ENCODE measurements around the gene DSCAML1. TPM values are rescaled to one million over a fixed set of nuclear protein-coding genes. Genes with fewer than 3 reads are reported as not detected.

DSCAML1 gene
- total RNA-seq, 2 experiments from 2014 or later = not detected

DNA sequence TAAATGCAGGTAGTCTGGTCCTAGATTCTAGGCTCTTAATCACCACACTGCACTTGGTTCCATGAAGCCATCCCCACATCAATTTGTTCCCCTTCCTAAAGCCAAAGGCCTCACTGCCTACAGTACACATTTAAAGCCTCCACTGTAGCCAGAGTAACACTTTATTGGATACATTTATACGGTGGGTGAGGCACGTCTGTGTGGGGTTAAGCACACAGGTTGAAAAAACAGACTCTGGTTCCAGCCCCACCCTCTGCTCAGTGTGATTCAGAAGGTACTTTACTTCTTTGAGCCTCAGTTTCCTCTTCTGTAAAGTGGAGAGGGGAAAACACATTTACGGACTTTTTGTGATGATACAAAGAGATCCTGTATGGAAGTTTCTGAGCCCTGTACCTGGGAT is 22.5 kb downstream of the DSCAML1 start:
- ChIA-PET POLR2A (no interaction called here), CTCF (ENCODE audit: unreplicated experiment) (no interaction called here)
- H3K9me2 ChIP-seq (ENCODE audit: insufficient read depth, low read length) = no peaks in the 10 kb centered on the region
- H3K4me2 ChIP-seq (ENCODE audit: low read length) = no peak overlapping the region
- no peaks in the 10 kb centered on the region for H4K20me1 ChIP-seq (ENCODE audit: insufficient read depth, low read length)
- H3K4me3 ChIP-seq (ENCODE audit: low read depth, low read length, poor library complexity, severe bottlenecking) = no peak overlapping the region
- H3K9me3 ChIP-seq (ENCODE audit: low read length) = no peaks in the 10 kb centered on the region
- no peaks in the 10 kb centered on the region for H3K4me1 ChIP-seq (ENCODE audit: insufficient read depth, low read length, poor library complexity, severe bottlenecking)
- no peak for TF ChIP-seq EZH2phosphoT487 (IDR thresholded peaks at IDR 0.05; ENCODE audit: borderline replicate concordance, low read depth, low read length)
- TF ChIP-seq, protein P1, sequence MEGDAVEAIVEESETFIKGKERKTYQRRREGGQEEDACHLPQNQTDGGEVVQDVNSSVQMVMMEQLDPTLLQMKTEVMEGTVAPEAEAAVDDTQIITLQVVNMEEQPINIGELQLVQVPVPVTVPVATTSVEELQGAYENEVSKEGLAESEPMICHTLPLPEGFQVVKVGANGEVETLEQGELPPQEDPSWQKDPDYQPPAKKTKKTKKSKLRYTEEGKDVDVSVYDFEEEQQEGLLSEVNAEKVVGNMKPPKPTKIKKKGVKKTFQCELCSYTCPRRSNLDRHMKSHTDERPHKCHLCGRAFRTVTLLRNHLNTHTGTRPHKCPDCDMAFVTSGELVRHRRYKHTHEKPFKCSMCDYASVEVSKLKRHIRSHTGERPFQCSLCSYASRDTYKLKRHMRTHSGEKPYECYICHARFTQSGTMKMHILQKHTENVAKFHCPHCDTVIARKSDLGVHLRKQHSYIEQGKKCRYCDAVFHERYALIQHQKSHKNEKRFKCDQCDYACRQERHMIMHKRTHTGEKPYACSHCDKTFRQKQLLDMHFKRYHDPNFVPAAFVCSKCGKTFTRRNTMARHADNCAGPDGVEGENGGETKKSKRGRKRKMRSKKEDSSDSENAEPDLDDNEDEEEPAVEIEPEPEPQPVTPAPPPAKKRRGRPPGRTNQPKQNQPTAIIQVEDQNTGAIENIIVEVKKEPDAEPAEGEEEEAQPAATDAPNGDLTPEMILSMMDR (conservative IDR thresholded peaks at IDR 0.05; ENCODE audit: low read length) = no peak
- no TSS peak for BruUV-seq (replicated peaks)
- H3K79me2 ChIP-seq (ENCODE audit: insufficient read depth, low read depth, low read length) = no peaks in the 10 kb centered on the region
- no peaks in the 10 kb centered on the region for H3K36me3 ChIP-seq (ENCODE audit: insufficient read depth, low read length)
- no peak overlapping the region for H2AFZ ChIP-seq (ENCODE audit: low read length)
- H3K27ac ChIP-seq (ENCODE audit: low read depth, low read length, poor library complexity, severe bottlenecking) = no peak overlapping the region
- DNase-seq (ENCODE audit: low spot score) = no peak
- intact Hi-C loops (cut with micrococcal nuclease; ENCODE audit: unreplicated experiment) = no loop called here

DNA sequence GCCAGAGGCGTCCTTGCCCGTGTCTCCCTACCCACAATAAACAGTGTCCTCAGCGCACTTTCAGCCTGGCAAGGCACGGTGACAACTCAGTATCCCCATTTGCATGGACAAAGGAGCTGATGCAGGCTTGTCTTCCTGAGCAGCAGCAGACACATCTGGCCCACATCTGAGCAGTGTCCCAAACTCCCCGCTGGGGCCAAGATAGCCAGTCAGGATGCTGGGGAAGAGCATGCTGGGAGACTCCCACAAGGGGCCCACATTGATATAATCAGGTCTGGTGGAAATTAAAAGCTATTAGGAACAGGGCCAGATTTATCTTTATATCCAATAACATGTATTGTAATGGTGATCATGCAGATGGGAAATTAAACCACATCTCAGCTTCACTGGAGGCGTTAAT is 24.7 kb downstream of the DSCAML1 start:
- H3K4me3 ChIP-seq (ENCODE audit: low read depth, low read length, poor library complexity, severe bottlenecking) = no peak overlapping the region
- H3K4me1 ChIP-seq (ENCODE audit: insufficient read depth, low read length, poor library complexity, severe bottlenecking) = no peaks in the 10 kb centered on the region
- H3K27ac ChIP-seq (ENCODE audit: low read depth, low read length, poor library complexity, severe bottlenecking) = no peak overlapping the region
- intact Hi-C loops (cut with micrococcal nuclease; ENCODE audit: unreplicated experiment) = no loop called here
- no peak overlapping the region for H3K4me2 ChIP-seq (ENCODE audit: low read length)
- H3K79me2 ChIP-seq (ENCODE audit: insufficient read depth, low read depth, low read length) = no peaks in the 10 kb centered on the region
- no peaks in the 10 kb centered on the region for H4K20me1 ChIP-seq (ENCODE audit: insufficient read depth, low read length)
- no peaks in the 10 kb centered on the region for H3K9me2 ChIP-seq (ENCODE audit: insufficient read depth, low read length)
- POLR2A ChIA-PET = no interaction called here
- DNase-seq (ENCODE audit: low spot score) = no peak
- H2AFZ ChIP-seq (ENCODE audit: low read length) = no peak overlapping the region
- CTCF ChIA-PET (ENCODE audit: unreplicated experiment) = no interaction called here
- TF ChIP-seq, protein P1 (conservative IDR thresholded peaks at IDR 0.05; ENCODE audit: low read length) = no peak
- TF ChIP-seq EZH2phosphoT487 (IDR thresholded peaks at IDR 0.05; ENCODE audit: borderline replicate concordance, low read depth, low read length) = no peak
- no peaks in the 10 kb centered on the region for H3K9me3 ChIP-seq (ENCODE audit: low read length)
- H3K36me3 ChIP-seq (ENCODE audit: insufficient read depth, low read length) = no peaks in the 10 kb centered on the region
- no TSS peak for BruUV-seq (replicated peaks)

DNA sequence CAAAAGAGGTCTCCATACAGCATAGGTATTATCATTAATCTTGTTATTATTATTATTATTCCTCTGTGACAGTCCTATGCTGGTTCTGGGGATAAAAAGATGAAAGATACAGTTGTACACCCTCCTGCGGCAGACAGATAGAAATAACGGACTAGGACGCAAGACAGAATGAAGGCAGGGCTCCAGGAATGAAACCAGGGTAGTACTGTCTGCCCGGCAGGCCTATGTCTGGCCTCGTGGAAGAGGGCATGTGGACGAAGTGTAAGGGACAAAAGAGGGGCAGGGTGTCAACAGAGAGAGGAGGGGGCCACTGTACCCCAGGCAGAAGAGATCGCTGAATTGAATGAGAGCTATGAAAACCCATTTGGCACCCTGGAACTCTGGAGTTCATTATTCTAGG is 25.2 kb downstream of the DSCAML1 start:
- Histone ChIP-seq H3K36me3 (ENCODE audit: insufficient read depth, low read length) (no peaks in the 10 kb centered on the region), H2AFZ (ENCODE audit: low read length) (no peak overlapping the region), H3K79me2 (ENCODE audit: insufficient read depth, low read depth, low read length) (no peaks in the 10 kb centered on the region), H3K4me3 (ENCODE audit: low read depth, low read length, poor library complexity, severe bottlenecking) (no peak overlapping the region), H3K9me3 (ENCODE audit: low read length) (no peaks in the 10 kb centered on the region), H3K9me2 (ENCODE audit: insufficient read depth, low read length) (no peaks in the 10 kb centered on the region), H4K20me1 (ENCODE audit: insufficient read depth, low read length) (no peaks in the 10 kb centered on the region), H3K27ac (ENCODE audit: low read depth, low read length, poor library complexity, severe bottlenecking) (no peak overlapping the region), H3K4me1 (ENCODE audit: insufficient read depth, low read length, poor library complexity, severe bottlenecking) (no peaks in the 10 kb centered on the region), H3K4me2 (ENCODE audit: low read length) (no peak overlapping the region)
- BruUV-seq (replicated peaks) = no TSS peak
- ChIA-PET CTCF (ENCODE audit: unreplicated experiment) (no interaction called here), POLR2A (no interaction called here)
- intact Hi-C loops (cut with micrococcal nuclease; ENCODE audit: unreplicated experiment) = no loop called here
- DNase-seq (ENCODE audit: low spot score) = no peak
- TF ChIP-seq, protein P1 (conservative IDR thresholded peaks at IDR 0.05; ENCODE audit: low read length) = no peak

Data from OCI-LY7 (cell line).